Peyer's patch (tissue), 4 donors: ENCODE data around the gene CHST15. TPM values are rescaled to one million over a fixed set of nuclear protein-coding genes. Genes with fewer than 3 reads are reported as not detected.

Source experiments
- DNase-seq, 3 donors: peaks; one replicate each; pipeline ENCODE4 v3.0.0-alpha.2; 2017 to 2019
- H3K27ac ChIP-seq, 4 donors: fragments of 200-600 bp; sonication (generic); one replicate each; pipeline ENCODE4 v1.5.1; 2016 to 2019
- H3K27me3 ChIP-seq, 2 donors: fragments of 200-600 bp; sonication (generic); one replicate each; pipeline ENCODE4 v1.5.1; 2019
- H3K36me3 ChIP-seq, 3 donors: fragments of 200-600 bp; sonication (generic); one replicate each; pipeline ENCODE4 v1.5.1; 2016 to 2019
- H3K4me1 ChIP-seq, 4 donors: fragments of 200-600 bp; sonication (generic); one replicate each; pipeline ENCODE4 v1.5.1; 2016 to 2019
- H3K4me3 ChIP-seq, 4 donors: fragments of 200-600 bp; sonication (generic); 1 replicate in 3 of 4; 2 replicates in 1 of 4; pipeline ENCODE4 v1.5.1; 2016 to 2019; ENCODE audit warnings: mild to moderate bottlenecking in 1 of 4
- H3K9me3 ChIP-seq, 4 donors: fragments of 200-600 bp; sonication (generic); one replicate each; pipeline ENCODE4 v1.5.1; 2016 to 2019; ENCODE audit warnings: mild to moderate bottlenecking in 1 of 4
- POLR2A ChIP-seq, 2 donors: fragments of 450-650 bp; IDR thresholded peaks; one replicate each; pipeline ENCODE4 v1.5.1; 2017; ENCODE audit warnings: antibody characterized with exemption in 2 of 2, mild to moderate bottlenecking in 2 of 2, moderate library complexity in 2 of 2
- total RNA-seq, 4 donors: library from RNA; depleted of rRNA; stranded (reverse); fragments of >200 nt; gene quantifications; one replicate each; pipeline ENCODE4 v1.1.0, GENCODE V29; 2016
- TF ChIP-seq, protein P1 (sequence below), 6 experiments: fragments of 450-650 bp in 4 of 6; fragments of 200-600 bp in 2 of 6; sonication (generic) in 1 of 6; IDR thresholded peaks; one replicate each; pipeline ENCODE4 v1.5.1; 2017 to 2019; ENCODE audit warnings: antibody characterized with exemption in 6 of 6, mild to moderate bottlenecking in 3 of 6, moderate library complexity in 1 of 6

The CHST15 gene
- total RNA-seq, 4 donors from 2014 or later = 3.9 to 55.3 (median 10.9) TPM

DNA sequence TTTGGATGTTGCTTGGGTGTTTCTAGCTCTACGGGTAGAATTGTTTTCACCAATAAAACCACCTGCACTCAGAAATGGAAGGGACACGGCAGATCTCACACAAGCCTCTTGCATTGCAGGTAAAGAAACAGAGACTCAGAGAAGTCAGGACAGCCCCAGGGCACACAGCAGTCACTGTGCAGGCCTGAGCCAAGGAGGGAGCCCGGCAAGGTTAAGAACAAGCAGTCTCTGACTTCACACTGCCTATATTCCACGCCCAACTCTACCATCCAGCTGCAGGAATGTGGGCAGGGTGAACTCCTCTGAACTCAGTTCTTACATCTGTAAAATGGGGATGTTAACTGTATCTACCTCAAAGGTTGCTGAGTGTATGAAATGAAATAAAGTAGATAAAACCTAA lies 15.4 kb downstream of the CHST15 start:
- TF ChIP-seq, protein P1, sequence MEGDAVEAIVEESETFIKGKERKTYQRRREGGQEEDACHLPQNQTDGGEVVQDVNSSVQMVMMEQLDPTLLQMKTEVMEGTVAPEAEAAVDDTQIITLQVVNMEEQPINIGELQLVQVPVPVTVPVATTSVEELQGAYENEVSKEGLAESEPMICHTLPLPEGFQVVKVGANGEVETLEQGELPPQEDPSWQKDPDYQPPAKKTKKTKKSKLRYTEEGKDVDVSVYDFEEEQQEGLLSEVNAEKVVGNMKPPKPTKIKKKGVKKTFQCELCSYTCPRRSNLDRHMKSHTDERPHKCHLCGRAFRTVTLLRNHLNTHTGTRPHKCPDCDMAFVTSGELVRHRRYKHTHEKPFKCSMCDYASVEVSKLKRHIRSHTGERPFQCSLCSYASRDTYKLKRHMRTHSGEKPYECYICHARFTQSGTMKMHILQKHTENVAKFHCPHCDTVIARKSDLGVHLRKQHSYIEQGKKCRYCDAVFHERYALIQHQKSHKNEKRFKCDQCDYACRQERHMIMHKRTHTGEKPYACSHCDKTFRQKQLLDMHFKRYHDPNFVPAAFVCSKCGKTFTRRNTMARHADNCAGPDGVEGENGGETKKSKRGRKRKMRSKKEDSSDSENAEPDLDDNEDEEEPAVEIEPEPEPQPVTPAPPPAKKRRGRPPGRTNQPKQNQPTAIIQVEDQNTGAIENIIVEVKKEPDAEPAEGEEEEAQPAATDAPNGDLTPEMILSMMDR (IDR thresholded peaks at IDR 0.05) = no peak
- no peak for TF ChIP-seq POLR2A (IDR thresholded peaks at IDR 0.05)
- no peak for DNase-seq
- H3K9me3 ChIP-seq = no peaks in the 10 kb centered on the region
- H3K27ac ChIP-seq = peak overlapping the region in 1 of 4 donors; percentile 4
- no peaks in the 10 kb centered on the region for H3K36me3 ChIP-seq
- no peak overlapping the region for H3K4me3 ChIP-seq
- H3K4me1 ChIP-seq = peaks cover 0 to 35% (median 8%) of the 10 kb centered on the region in 4 donors
- H3K27me3 ChIP-seq = no peaks in the 10 kb centered on the region

DNA sequence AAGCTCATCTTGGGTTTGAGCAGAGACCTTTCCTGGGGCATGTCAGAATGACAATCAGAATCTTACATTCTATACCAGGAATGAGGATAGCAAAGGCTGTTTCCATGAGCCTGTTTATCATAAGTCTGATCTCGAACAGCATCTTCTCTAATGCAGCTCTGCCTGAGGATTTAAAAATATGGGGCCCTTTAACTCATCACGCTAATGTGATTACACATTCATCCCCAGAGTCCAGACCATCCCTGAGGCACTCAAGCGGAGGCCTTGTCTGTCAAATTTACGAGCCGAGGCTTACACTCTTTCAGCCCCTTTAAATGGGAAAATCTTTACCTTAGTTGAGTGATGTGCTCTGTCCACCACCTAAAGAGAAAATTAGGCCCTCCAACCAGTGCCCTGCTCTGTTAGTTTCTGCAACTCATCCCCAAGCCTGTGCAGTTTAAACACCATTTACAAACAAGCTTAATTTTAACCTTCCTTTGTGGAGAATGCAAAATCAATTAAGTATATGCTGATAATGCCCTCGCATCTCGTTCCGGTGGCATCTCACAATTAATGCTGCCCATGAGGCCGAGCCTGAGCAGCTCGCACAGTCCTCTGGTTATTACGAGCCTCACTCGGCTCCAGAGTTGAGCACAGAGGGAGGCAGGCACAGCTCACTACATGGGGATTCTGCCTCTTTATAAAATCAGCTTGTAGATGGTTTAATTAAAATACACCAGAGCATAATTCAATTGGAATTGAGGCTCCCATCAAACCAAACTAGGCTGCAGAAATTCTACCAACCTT lies 16.0 kb downstream of the CHST15 start:
- H3K4me1 ChIP-seq = peaks cover 0 to 40% (median 8%) of the 10 kb centered on the region in 4 donors
- no peaks in the 10 kb centered on the region for H3K27me3 ChIP-seq
- H3K27ac ChIP-seq = peak overlapping the region in 1 of 4 donors; percentile 4
- TF ChIP-seq POLR2A (IDR thresholded peaks at IDR 0.05) = no peak
- TF ChIP-seq, protein P1 (IDR thresholded peaks at IDR 0.05) = no peak
- no peak for DNase-seq
- H3K36me3 ChIP-seq = no peaks in the 10 kb centered on the region
- no peak overlapping the region for H3K4me3 ChIP-seq
- H3K9me3 ChIP-seq = no peaks in the 10 kb centered on the region

DNA sequence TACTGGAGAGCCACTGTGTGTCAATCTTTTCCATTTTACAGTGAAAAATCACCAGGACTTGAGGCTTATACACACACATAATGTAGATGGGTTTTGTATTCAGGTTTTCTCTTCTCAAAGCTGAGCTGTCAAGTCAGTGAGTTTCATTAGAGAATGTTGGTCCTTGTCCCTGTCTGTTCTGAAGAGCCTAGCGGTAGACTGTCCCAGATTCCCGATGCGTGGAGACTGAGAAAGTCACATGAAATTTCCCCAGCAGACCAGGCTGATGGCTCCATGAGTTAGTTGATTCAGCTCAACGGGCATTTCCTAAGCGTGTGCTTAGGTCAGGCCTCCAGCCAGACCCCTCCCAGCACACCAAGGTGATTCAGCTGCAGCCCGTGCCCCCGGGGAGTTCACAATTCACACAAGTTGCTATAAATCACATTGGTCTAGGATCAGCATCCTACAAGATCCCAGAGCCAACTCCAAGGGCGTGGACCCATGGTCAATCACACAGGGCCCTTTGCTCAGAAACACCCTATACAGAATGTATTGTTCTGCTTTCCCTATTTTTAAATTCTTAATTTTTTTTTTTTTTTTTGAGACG lies 17.2 kb downstream of the CHST15 start:
- TF ChIP-seq POLR2A (IDR thresholded peaks at IDR 0.05) = no peak
- TF ChIP-seq, protein P1 (IDR thresholded peaks at IDR 0.05) = no peak
- Histone ChIP-seq H3K4me3 (no peak overlapping the region), H3K27me3 (no peaks in the 10 kb centered on the region), H3K36me3 (no peaks in the 10 kb centered on the region), H3K9me3 (no peaks in the 10 kb centered on the region), H3K27ac (peak overlapping the region in 2 of 4 donors; percentile 25 to 72), H3K4me1 (peaks cover 0 to 47% (median 8%) of the 10 kb centered on the region in 4 donors)
- no peak for DNase-seq

DNA sequence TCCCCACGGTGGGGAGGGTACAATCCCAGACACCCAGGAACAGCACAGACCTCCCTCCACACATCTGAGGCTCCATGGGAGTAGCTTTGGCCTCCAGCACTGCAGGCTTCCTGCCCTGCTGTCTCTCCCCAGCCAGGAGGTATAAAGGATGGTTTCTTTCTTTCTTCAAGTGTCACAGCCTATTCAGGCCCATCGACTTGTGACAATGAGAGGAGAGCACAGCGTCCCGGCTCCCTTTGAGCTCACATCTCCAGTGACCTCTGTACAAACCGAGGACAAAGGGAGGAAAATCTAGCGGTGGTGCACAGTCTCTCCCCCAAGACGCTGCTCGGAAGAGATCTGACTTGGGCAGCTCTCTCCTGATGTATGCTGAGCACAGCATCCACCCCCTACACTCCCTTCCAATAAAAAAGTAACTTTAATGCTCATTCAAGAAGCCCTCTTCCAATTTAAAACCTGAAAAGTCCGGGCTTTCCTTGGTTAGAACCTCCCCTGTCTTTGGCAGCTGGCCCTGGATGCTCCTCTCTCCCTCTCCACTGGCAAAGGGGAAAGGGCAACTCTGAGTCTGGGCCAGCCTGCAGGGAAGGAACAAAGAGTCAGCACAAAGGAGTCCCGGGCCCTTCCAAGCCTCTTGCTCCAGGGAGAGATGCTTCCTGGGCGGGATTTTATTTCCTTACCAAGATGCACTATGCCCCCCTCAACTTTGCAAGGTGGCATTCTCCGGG lies 18.0 kb downstream of the CHST15 start:
- Histone ChIP-seq H3K36me3 (no peaks in the 10 kb centered on the region), H3K27ac (peak overlapping the region in 3 of 4 donors; percentile 16 to 72 (median 25)), H3K4me3 (no peak overlapping the region), H3K27me3 (no peaks in the 10 kb centered on the region), H3K9me3 (no peaks in the 10 kb centered on the region), H3K4me1 (peaks cover 0 to 45% (median 8%) of the 10 kb centered on the region in 4 donors)
- DNase-seq = no peak
- TF ChIP-seq POLR2A (IDR thresholded peaks at IDR 0.05) = no peak
- TF ChIP-seq, protein P1 (IDR thresholded peaks at IDR 0.05) = no peak

DNA sequence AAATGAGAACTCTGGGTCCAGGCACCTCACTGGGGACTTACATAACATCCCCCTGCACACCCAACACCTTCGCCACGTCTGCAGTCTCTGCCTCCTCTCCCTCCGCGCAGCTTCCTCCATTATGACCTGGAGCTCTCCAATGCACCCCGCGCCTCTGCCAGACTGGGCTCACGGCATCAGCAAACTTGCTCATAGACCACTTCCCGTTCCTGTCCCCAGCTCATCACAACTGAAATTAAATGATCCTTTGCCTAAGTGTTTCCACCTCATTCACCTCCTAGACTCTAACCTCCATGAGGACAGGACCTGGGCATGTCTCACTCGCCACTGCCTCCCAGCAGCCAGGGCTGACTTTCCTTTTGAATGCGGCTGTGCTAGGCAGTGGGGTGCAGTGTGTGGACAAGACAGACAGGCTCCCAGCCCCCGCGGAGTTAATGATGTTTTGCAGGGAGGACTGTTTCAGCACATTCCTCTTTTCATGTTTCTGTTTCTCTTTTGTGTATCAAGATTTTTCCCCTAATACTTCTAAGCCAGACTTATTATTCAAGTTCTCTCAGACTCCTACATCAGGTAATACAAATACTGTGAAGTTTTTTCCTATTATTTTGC lies 18.8 kb downstream of the CHST15 start:
- H3K27ac ChIP-seq = peak overlapping the region in 3 of 4 donors; percentile 9 to 72 (median 16)
- H3K27me3 ChIP-seq = no peaks in the 10 kb centered on the region
- peak in 2 of 3 donors; percentile 77 to 81 for DNase-seq
- H3K9me3 ChIP-seq = no peaks in the 10 kb centered on the region
- TF ChIP-seq, protein P1 (IDR thresholded peaks at IDR 0.05) = no peak
- TF ChIP-seq POLR2A (IDR thresholded peaks at IDR 0.05) = no peak
- H3K4me3 ChIP-seq = no peak overlapping the region
- H3K36me3 ChIP-seq = no peaks in the 10 kb centered on the region
- peaks cover 0 to 37% (median 8%) of the 10 kb centered on the region in 4 donors for H3K4me1 ChIP-seq
